Pons (tissue), 1 donor: Measurements from ENCODE around the gene SLC30A1.
A peak's percentile ranks its signal among the peaks of the same experiment; 100 is the strongest.
"Not testable (repeated sequence)": the region's sequence is repeated elsewhere in the genome, so short reads cannot be mapped to it uniquely, and the experiment has no call there.

Experiments
- DNase-seq: peaks from one replicate; pipeline ENCODE4 v3.0.0-alpha.2; 2016; ENCODE audit warnings: low spot score

The SLC30A1 gene

DNA sequence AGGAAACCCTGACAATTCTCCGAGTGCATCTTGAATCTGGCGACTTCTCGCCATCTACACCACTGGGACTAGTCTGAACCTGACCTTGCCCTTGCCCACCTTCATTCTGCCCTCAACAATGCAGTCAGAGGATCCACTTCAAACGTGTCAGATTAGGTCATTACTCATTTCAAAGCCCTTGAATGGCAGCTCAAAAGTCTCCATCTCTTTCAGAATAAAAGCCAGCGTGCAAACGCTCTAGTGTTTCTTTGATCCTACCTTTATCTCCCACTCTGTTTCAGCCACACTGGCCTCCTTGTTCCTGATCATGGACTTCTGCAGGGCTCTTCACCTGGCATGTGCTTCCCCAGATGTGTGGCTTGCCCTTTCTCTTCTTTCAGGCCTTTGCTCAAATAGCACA, 31.3 kb downstream of the SLC30A1 start:
- DNase-seq = no peak

DNA sequence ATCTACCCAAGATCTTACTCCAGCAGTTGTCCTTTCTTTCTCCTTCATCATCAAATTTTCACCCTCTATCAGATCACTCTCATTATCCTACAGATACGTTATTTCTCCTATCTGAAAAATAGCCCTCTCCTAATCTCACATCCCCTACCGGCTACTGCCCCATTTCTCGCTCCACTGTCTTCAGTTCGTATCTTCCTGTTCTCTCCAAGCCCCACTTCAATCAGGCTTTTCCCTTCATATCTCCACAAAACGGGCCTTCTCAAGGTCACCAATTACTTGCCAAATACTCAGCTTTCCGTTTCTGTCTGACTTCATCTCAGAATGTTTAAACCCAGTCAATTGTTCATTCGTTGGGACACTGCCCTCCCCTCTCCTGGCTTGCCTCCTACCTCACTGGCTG, 32.4 kb downstream of the SLC30A1 start:
- DNase-seq = no peak

DNA sequence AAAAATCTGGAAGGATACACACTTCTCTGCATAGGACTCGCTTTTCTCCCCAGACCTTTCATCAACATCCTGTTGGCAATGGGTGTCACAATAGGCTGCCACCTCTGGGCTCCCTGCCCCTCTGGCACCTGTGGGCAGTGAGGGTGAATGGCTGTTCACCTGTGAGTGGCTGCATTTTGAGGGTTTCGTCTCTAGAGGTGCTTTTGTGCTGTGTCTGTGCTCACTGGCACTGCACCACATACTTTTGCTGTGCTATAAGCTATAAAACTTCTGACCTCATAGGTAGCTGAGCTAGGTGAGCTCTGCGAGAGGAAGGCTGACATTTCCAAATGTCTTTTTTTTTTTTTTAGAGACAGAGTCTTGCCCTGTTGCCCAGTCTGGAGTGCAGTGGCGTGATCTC, 35.9 kb downstream of the SLC30A1 start:
- no peak for DNase-seq

DNA sequence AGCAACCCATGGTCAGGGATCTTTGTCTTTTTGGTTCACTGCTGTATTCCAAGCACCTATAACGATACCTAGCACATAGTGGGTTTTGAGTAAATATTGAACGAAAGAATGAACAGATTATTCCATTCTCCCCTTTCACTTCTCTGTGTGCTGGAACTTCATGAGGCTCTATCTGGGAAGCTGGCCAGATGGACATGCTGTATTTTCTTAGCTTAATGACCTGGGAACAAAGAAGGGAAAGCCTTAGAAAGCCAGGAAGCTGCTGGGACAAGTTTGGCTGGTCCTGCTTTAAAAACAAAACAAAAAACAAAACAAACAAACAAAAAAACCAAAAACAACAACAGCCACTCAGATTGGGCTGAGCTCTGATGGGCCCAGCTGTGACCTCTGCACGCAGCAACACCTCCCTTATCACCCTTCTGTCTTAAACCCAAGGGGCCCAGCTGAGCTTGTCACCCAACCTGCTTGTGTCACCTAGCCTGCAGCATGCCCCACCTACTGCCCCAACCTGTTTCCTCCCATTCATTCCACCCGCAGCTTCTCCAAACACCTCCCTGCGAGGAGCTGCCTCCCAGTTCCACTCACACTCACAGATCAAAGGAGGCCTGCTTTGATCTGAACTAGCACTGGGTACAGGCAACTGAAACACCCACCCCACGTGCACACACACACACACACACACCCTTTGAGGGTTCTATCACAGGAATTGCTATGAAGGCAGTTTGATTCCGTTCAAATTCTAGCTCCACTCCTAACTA, 37.1 kb downstream of the SLC30A1 start:
- DNase-seq = peak; percentile 28

DNA sequence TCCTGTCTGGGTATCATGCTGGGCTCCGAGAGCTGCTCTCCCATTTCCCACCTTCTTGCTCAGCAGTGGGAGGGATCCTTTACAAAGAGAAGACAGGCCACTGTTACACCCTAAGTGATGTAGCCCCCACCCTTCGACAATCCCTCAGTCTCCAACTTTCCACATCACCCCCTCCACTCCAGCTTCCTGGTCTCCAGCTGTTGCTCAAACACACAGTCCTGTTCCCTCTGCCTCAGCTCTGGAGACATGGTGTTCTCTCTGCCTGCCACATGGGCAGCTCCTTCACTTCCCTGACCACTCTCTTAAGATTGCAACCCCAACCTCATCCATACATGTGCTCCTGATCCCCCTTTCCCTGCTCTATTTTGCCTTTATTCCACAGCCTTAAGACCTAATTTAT, 37.7 kb downstream of the SLC30A1 start:
- DNase-seq = no peak

DNA sequence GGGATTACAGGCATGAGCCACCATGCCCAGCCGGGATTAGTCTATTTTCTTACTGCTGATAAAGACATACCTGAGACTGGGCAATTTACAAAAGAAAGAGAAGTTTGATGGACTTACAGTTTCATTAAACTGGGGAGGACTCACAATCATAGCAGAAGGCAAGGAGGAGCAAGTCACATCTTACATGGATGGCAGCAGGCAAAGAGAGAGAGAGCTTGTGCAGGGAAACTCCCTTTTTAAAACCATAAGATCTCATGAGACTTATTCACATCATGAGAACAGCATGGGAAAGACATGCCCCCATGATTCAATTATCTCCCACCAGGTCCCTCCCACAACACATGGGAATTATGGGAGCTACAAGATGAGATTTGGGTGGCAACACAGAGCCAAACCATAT, 38.1 kb downstream of the SLC30A1 start:
- DNase-seq = not testable (repeated sequence)

DNA sequence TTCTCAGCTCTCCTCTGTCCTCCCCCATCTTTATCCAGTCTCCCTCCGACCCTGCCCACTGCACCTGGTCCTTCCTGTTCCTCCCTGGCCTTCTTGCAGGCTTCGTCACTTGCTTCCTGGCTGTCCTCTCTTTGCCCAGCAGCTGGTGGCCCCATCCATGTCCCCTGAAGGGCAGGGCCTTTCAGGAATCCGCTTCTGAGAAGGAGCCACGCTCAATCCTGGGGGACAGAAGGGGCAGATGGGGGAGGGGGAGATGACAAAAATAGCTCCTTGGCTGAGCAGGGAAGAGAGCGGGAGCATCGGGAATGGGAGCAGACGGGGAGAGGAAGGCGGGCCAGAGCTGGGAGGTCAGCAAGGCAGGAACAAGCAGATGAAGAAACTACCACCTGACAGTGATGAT, 40.7 kb downstream of the SLC30A1 start:
- no peak for DNase-seq

DNA sequence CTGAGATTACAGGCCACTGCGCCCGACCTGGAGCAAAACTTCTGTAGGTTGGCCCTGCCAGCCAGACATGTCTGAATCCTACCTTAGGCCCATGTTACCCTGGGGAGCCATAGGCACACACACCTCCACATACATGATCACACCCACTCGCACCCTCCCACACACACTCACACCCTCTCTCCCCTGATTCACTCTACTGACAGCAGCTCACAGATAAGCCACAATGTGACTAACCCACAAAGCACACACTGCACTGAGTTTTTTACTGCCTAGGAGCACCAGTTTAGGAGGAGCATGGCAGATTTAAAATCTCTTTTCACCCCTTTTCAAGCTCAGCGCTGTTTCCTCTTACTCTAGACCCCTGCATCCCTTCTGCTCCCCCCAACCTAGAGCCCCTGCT, 41.7 kb downstream of the SLC30A1 start:
- DNase-seq = no peak

DNA sequence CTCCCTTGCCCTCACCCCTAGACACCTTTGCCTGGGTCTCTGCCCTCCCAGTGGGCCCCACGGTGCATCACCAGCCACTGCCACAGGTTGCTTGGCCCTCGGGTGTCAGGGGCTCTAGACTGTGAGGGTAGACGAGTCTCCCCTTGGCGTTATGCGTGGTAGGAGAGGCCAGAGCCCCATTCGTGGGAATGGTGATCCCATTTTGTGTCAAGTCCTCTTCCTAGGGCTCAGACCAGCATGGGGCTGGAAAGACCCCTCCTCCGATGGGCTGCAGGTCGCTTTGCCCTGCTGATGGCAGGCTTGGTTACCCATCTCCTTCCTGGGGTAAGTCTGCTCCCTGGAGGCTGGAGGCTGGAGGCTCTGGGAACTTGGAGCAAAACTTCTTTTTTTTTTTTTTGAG, 42.4 kb downstream of the SLC30A1 start:
- no peak for DNase-seq

DNA sequence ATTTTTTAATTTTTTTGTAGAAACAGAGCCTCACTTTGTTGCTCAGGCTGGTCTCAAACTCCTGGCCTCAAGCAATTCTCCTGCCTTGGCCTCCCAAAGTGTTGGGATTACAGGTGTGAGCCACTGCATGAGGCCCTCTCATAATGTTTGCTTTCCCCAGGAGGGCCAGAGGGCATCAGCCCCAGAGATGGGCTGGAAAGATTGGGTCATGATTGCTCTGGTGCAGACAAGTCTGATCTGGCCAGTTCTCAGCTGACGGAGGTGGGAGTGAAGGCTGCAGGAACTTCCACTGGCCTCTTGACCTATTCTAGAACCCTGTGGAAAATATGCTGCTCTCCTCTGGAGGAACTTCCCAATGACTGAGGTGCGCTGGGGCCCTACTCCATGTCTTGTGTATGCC, 43.6 kb downstream of the SLC30A1 start:
- DNase-seq = no peak

DNA sequence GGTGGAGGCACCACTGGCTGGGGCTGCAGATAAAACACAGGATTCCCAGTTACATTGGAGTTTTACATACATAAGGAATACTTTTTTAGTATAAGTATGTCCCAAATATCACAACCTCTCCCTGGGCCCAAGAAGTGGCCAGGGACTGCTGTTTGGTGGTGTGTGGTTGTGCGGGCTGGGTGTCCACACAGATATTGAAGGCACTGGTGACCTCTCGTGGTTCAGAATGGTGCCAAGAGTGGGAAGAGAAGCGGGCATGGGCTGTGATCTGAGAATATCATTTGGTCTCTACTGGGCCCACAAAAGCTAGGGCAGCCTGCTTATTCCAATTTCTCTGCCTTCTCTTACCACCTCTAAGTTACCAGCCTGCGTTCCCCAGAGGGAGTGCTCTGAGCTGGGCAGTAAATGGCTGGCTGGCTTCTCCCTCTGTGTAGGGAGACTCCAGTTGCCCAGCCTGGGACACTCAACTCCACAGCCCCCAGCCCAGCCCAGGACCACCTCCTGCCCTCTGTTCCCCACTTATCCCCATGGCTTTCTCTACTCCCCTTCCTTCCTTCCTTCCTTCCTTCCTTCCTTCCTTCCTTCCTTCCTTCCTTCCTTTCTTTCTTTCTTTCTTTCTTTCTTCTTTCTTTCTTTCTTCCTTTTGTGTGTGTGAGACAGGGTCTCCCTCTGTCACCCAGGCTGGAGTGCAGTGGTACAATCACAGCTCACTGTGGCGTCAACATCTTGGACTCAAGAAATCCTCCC, 44.2 kb downstream of the SLC30A1 start:
- DNase-seq = no peak

DNA sequence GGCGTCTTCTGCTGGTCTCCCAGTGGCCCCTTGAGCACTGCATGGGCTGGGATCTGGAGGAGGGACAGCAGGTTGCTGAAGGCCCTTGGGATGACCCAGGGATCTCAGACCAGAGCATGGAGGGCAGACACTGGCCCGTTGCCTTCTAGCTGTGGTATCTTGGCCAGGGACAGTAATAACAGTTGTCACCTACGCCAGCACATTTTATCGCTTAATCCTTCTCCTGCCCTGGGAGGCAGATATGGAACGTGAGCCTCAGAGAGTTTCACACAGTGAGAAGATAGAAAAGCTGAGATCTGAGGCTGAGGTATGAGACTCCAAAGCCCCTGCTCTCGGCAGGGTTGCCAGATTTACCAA, 46.9 kb downstream of the SLC30A1 start:
- DNase-seq = no peak

DNA sequence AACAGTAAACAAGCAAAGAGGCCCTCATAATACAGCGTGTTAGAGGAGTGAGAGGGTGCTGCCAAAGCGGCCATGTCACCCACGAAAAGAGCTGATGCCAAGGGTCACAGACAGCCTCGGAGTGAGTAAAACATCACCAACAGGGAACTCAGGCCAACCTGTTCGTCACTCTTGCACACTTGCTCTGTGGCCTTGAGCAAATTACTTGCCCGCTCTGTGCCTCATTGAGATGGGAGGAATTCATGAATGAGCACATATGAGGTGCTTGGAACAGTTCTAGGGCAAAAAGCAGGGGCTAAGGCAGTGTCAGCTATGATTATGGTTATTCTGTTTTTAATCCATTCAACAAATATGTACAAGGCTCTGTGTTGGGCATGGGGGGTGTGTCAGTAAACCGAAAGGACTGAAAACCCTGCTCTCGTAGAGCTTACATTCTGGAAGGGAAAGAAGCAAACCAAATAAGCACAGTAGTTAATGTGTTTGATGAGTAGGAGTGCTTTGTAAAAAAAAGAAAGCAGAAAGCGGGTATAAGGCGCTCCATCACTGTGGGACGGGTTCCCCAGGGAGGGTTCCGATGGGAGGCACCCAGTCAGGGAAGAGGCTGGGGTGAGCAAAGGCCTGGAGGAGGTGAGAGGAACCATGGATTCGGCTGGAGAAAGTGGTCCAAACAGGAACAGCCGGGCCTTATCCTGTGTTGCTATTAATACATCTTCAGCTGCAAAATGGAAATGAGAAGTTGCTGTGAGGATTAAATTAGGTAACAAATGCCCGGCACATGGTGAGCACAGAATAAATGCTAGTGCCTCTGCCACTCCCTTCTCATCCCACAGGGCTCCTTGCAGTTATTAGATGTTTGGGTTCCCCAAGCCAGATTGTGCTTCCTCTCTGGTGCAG, 47.5 kb downstream of the SLC30A1 start:
- DNase-seq = no peak

DNA sequence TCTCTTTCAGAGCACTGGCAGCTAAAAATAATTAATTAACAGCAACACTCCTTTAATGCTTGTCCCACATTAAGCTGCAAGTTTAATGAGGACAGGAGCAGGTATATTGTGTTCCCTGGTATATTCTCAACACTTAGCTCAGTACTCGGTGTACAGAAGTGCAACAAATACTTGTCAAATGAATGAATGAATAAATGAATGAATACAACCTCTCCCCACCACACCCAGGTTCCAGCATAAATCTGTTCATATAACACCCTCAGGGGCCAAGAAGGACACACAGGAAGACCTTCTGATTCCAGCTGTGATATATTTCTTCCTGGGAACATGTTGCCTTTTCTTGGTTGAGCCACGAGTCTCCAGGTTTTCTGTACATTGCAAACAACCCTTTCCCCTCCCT, 48.9 kb downstream of the SLC30A1 start:
- no peak for DNase-seq

DNA sequence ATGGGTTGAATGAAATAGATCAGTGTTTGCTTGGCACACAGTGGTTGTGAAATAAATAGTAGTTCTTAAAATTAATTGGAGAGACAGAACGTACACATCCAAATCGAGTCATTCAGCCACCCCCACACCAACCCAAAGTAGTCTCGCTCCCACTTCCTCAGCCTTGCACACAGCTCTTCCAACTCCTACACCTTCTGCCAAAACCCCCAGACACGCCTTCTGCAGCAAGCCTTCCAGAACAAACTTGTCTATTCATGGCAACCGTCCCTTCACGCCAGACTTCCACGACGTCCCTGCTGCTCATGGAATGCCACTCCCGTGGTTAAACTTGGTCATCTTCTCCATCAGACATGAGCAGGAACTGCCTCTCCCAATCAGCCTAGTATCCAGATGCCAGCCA, 49.5 kb downstream of the SLC30A1 start:
- DNase-seq = no peak

DNA sequence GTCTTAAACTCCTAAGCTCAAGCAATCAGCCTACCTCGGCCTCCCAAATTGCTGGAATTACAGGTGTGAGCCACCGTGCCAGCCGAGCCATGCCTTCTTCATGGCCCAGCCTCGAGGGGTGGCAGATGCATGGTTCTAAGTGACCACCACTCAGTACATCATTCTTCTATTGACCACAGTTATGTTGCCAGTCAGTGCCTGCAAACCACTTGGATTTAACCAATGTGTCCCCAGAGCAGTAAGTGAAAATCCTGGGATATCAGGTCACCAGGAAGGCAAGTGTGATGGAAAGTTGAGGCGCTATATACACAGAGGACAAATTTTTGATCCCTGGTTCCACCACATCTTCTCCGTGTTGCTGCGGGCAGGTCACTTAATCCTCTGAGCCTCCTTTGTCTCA, 50.0 kb downstream of the SLC30A1 start:
- DNase-seq = no peak

DNA sequence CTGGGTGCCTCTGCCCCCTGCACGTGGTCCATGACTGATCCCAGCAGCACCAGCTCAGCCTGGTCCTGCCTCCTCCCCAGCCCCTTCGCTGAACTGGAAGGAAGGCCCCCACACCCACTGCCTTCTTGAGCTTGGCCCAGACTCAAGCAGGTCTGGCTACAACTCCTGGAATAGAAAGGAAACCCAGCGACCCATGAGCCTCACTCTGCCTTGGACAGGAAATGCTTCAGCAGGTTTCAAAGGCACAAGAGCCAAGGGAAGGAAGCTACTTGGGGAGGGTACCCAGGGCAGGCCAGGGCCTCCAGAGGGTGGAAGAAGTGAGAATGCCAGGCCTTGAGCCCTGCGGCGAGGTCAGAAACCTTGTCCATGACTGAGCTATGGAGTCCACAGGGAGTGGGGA, 51.1 kb downstream of the SLC30A1 start:
- no peak for DNase-seq

DNA sequence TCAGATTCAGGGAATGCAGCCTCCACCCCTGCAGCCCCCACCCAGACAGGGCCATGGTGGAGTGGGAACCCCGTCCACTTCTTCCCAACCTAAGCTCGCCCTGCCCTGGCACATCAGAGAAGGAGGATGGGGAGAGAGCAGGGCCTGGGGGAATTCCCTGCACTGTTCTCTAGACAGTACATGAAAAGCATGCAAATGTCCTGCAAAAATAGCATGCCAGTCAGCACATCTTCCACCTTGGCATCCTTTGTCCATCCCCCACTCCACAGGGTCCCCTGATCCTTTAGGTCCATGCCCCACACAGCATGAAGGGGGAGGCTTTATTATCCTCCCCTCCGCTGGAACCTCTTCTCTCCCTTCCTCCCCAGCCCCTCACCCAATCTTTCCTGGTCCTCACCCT, 52.0 kb downstream of the SLC30A1 start:
- DNase-seq = no peak

DNA sequence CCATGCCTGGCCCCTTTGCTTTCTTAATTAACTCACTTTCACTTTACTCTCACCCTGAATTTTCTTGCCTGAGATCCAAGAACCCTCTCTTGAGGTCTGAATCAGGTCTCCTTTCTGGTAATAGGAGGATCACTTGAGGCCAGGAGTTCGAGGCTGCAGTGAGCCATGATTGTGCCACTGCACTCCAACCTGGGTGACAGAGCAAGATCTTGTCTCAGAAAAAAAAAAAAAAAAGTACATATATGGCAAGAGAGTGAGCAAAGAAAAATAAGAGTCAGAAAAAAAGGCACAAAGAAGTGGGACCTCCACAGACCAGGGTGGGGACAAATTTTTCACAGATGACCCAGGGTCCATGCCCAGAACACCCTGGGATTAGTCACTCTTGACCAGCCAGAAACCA, 52.9 kb downstream of the SLC30A1 start:
- DNase-seq = no peak

DNA sequence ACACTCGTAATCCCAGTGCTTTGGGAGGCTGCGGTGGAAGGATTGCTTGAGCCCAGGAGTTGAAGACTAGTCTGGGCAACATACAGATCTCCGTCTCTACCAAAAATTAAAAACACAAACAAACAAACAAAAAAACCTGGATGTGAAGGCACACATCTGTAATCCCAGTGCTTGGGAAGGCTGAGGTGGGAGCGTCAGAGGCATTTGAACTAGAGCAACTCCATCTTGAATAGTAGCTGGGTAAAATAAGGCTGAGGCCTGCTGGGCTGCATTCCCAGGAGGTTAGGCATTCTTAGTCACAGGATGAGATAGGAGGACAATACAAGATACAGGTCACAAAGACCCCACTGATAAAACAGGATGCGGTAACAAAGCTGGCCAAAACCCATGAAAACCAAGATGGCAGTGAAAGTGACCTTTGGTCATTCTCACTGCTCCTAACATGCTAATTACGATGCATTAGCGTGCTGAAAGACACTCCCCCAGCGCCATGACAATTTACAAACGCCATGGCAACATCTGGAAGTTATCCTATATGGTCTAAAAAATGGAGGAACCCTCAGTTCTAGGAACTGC, 53.8 kb downstream of the SLC30A1 start:
- DNase-seq = no peak

DNA sequence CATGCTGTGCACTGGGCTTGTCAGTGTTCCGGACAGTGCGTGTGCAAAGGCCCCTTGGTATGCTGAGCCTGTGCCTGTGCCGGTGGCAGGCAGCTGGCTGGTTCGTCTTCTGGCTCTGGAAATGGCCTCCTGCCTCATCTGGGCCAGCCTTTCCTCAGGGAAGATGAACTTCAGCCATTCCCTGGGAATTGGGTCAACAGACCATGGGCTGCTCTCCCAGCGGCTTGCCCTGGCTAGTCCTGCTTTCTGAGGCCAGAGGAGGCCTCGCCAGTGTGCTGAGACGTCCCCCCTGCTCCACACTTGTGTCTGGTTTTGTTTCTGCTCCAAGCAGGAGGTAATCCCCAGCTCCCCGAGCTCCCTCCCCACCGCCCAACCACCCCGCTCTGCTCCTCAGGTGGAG, 54.4 kb downstream of the SLC30A1 start:
- DNase-seq = no peak

DNA sequence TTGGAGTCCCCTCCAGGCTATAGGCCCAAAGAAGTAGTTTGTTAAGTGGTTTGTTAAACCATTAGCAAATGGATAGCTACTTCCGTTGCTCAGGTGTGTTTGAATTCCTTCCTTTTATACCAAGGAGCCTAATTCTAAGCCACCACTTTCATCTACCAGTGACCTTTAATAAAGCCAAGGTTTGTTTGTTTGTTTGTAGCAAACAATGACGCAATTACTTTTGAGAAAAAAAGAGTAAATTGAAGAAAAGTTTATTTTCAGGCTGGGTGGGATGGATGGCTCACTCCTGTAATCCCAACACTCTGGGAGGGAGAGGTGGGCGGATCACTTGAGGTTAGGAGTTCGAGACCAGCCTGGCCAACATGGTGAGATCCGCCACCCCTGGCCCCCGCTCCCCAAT, 56.2 kb downstream of the SLC30A1 start:
- DNase-seq = no peak
